Mucosa of descending colon (tissue), 3 donors: ENCODE data around the gene SEMA6B. TPM values are rescaled to one million over a fixed set of nuclear protein-coding genes. Genes with fewer than 3 reads are reported as not detected.

Experiments used
- ATAC-seq: fragments of 200-7000 bp; cut with Tn5 transposase; one replicate; pipeline ENCODE4 v1.9.1; 2020; ENCODE audit warnings: mild to moderate bottlenecking, moderate library complexity
- DNase-seq, 3 donors: peaks; one replicate each; pipeline ENCODE4 v3.0.0-alpha.2; 2020
- H3K36me3 ChIP-seq: fragments of 200-600 bp; one replicate; pipeline ENCODE4 v1.8.0; 2021; ENCODE audit warnings: low read depth, mild to moderate bottlenecking
- H3K4me1 ChIP-seq: fragments of 200-600 bp; one replicate; pipeline ENCODE4 v1.8.0; 2021; ENCODE audit warnings: low read depth, mild to moderate bottlenecking
- H3K4me3 ChIP-seq: fragments of 200-600 bp; one replicate; pipeline ENCODE4 v1.8.0; 2021; ENCODE audit warnings: mild to moderate bottlenecking
- H3K9me3 ChIP-seq: fragments of 200-600 bp; one replicate; pipeline ENCODE4 v1.8.0; 2021; ENCODE audit warnings: mild to moderate bottlenecking
- CTCF ChIP-seq: fragments of 200-600 bp; IDR thresholded peaks from one replicate; pipeline ENCODE4 v1.8.0; 2022; ENCODE audit warnings: antibody characterized with exemption, mild to moderate bottlenecking
- intact Hi-C, 2 donors: fragments of 100-400 bp; cut with DNase I in 1 of 2; cut with micrococcal nuclease in 1 of 2; formaldehyde crosslinking; loops; one replicate each; pipeline versions ENCODE4 v1.11.0 to v1.11.1; 2022; cut with DNase I, micrococcal nuclease
- total RNA-seq, 3 donors: library from RNA; stranded (reverse); fragmentation: NEBNext Ultra II Directional in 2 of 3; extraction: Animal tissue kit (Norgen Biotek cat#: 25700) in 2 of 3; gene quantifications; one replicate each; pipeline versions ENCODE4 v1.2.1 to v1.2.4, GENCODE V29; 2021 to 2023
- donor health status: DM: no; HTN: no; CAD: no; lungs with moderate emphysema.
- donor health status: DM: no; HTN: no; CAD: no.
- donor health status: DM: no; HTN: yes; CAD: no.

The SEMA6B gene
- total RNA-seq, 3 donors from 2014 or later: 2.5 to 8.4 (median 5.9) TPM

DNA sequence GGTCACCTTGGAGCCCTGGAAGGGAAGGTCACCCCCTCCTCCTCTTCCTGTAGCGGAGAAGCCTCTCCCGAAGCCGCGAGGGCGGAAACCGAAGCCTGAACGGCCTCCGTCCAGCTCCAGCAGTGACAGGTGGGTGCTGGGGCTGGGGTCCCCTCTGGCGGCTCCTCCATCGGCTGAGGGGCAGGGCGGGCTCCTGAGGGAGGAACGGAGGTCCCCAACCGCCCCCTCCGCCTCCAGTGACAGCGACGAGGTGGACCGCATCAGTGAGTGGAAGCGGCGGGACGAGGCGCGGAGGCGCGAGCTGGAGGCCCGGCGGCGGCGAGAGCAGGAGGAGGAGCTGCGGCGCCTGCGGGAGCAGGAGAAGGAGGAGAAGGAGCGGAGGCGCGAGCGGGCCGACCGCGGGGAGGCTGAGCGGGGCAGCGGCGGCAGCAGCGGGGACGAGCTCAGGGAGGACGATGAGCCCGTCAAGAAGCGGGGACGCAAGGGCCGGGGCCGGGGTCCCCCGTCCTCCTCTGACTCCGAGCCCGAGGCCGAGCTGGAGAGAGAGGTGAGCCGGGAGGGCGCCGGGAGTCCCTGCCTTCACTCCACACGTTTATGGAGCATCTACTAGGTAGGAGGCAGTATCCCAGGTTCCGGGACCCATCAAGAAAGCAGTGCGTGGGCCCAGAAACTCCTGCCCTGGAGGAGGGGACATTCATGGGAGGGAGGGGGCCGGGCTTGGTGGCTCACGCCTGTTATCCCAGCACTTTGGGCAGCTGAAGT, 65.4 kb downstream of the SEMA6B start:
- ATAC-seq (no peak), DNase-seq (no peak)
- Histone ChIP-seq H3K9me3 (no peaks in the 10 kb centered on the region), H3K4me1 (no peaks in the 10 kb centered on the region), H3K36me3 (peaks cover 19% of the 10 kb centered on the region), H3K4me3 (no peak overlapping the region)
- intact Hi-C loops: no loop called here
- no peak for TF ChIP-seq CTCF

DNA sequence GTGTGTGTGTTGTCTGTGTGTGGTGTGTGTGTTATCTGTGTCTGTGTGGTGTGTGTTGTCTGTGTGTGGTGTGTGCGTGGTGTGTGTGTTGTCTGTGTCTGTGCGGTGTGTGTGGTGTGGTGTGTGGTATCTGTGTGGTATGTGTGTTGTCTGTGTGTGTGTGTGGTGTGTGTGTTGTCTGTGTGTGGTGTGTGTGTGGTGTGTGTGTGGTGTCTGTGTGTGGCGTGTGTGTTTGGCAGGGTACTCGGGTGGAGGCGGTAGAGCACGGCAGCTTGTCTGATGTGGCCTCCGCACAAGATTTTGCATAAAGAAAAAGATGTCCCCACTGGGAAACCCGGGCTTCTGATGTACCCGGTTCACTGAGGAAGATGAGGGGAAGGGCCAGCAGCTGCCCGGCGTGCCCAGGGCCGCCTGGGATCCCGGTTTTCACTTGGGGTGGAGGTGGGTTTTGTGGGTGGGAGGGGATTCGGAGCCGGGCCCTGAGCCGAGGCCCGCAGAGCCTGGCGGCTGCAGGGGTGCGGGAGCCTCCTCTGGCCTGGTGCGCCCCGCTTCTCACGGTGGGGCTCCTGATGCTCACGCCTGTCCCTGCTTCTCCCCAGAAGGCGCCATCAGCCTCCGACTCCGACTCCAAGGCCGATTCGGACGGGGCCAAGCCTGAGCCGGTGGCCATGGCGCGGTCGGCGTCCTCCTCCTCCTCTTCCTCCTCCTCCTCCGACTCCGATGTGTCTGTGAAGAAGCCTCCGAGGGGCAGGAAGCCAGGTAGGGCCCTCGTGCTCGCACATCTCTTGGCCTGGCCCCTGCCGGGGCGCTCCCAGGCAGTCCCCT, 66.2 kb downstream of the SEMA6B start:
- Histone ChIP-seq H3K9me3 (no peaks in the 10 kb centered on the region), H3K4me1 (no peaks in the 10 kb centered on the region), H3K36me3 (peaks cover 19% of the 10 kb centered on the region), H3K4me3 (no peak overlapping the region)
- ATAC-seq (no peak), DNase-seq (no peak)
- intact Hi-C loops: no loop called here
- no peak for TF ChIP-seq CTCF

Other genes with a start within 250 kb of the SEMA6B start
- gene STAP2, start 220.9 kb downstream of the SEMA6B start, total RNA-seq: 100 to 1,000 TPM in 2 of 3 donors, 10 to 100 TPM in 1; 91.4 to 330 (median 183) TPM
- gene MPND, start 216.1 kb downstream of the SEMA6B start, total RNA-seq: 10 to 100 TPM; 43.8 to 82.8 (median 49.0) TPM
- gene SH3GL1, start 159.1 kb downstream of the SEMA6B start, total RNA-seq: 10 to 100 TPM; 31.7 to 54.9 (median 47.5) TPM
- 10 to 100 TPM; 17.3 to 24.9 (median 18.1) TPM for gene CHAF1A, start 157.0 kb downstream of the SEMA6B start, total RNA-seq
- gene UBXN6, start 101.9 kb downstream of the SEMA6B start, total RNA-seq: 100 to 1,000 TPM in 1 of 3 donors, 10 to 100 TPM in 2; 79.1 to 104 (median 96.3) TPM
- gene HDGFL2, start 87.4 kb downstream of the SEMA6B start, total RNA-seq: 10 to 100 TPM; 35.6 to 49.2 (median 39.0) TPM
- 10 to 100 TPM in 1 of 3 donors, 1 to 10 TPM in 2; 2.8 to 90.0 (median 3.4) TPM for gene PLIN4, start 41.2 kb downstream of the SEMA6B start, total RNA-seq
- 1 to 10 TPM; 3.2 to 6.7 (median 4.5) TPM for gene PLIN5, start 24.5 kb downstream of the SEMA6B start, total RNA-seq
- gene LRG1, start 19.6 kb downstream of the SEMA6B start, total RNA-seq: 10 to 100 TPM in 2 of 3 donors, 1 to 10 TPM in 1; 7.9 to 25.0 (median 22.8) TPM
- gene TNFAIP8L1, start 79.8 kb upstream of the SEMA6B start, total RNA-seq: 10 to 100 TPM in 2 of 3 donors, 1 to 10 TPM in 1; 5.1 to 47.6 (median 10.7) TPM
- gene MYDGF, start 110.7 kb upstream of the SEMA6B start, total RNA-seq: 10 to 100 TPM; 50.2 to 85.9 (median 54.8) TPM
- gene DPP9, start 164.2 kb upstream of the SEMA6B start, total RNA-seq: 10 to 100 TPM; 67.8 to 89.3 (median 74.0) TPM
- gene FEM1A, start 232.1 kb upstream of the SEMA6B start, total RNA-seq: 10 to 100 TPM; 10.5 to 15.2 (median 11.4) TPM